NCI-H226 (cell line): ENCODE data around the gene HDDC2.

Source experiments
- DNase-seq: peaks from one replicate; pipeline ENCODE4 v3.0.0-alpha.2; 2015

Gene HDDC2

DNA sequence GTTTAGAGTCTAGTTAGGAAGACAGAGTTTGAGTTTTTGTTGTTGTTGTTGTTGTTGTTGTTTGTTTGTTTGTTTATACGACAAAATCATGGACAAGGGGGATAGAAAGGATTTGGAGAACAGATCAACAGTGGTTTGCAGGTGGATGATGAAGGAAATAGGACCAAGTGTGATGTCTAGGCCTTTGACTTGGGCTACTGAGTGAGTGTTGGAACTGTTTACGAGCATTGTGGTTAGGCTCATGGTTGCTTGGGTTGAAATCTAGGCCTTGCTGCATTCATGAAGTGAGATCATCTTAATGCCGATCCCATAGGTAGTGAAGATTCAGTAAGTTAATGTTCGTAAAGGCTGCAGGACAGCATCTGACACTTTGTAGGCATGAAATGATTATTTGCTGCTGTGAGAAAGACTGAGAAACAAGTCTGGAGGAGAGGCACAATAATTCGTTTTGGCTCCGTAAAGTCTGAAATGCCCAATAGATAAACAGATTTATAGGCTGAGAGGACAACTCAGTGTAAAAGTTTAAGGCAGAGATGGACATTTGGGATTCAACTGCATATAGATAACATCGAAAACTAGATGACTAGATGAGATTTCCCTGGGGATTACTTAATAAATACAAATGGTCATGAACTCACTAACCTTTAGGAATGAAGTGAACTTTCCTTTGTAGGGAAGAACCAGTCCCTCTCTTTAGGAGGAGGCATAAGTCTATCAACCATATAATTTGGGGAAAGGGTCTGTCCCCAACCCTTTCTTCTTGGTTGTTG is 70.0 kb downstream of the HDDC2 start:
- DNase-seq = no peak

DNA sequence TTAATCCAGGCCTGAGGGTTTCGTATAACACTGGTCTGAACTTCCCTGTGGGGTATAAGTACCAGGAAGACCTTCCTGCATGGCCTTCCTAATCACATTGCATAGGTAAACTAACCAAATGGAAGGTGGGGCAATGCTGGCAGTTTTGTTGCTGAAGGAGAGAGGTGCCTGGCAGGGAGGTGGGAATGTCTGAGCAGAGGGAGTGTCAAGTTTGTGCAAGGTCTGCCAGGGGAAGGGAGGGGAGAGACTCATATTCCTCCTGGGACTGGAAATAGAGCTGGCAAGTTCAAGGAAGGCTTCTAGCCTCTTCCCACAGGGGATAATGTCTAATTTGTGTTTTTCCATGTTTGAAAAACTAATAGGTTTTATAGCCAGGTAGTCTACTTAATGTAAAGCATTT is 70.6 kb downstream of the HDDC2 start:
- DNase-seq = no peak

DNA sequence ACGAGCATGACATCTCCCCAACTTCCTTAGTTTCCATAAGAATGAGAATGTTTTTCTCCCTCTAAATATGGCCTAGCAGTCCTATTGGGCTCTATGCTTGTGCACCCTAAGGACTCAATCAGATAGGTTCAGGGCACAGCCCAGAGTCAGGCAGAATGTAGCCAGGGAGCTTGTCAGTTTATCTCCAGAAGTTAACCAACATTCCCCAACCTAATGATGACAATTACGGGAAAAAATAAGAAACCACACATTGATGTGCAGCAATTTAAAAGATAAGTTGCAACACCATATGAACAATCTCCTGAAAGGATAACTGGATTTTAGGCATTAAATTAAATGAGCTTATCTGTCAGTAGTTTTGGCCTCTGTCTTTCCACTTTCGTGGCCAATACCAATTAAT is 71.1 kb downstream of the HDDC2 start:
- no peak for DNase-seq

DNA sequence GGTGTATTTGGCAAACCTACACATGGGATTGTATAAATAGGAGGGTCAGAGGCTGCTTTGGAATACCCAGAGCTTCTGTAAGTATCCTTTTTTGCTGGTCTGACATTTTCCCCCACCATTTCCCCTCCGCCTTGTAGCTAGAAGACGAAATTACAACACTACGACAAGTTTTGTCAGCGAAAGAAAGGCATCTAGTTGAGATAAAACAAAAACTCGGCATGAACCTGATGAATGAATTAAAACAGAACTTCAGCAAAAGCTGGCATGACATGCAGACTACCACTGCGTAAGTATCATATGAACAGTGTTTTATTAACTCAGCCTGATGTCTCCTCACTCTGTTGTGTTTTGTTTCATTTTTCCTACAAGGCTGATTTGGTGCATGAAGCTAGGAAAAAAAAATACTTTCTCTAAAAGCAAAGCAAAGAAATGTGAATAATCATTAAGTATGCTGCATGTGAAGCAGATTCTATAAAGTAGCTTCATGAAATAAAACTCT is 72.7 kb downstream of the HDDC2 start:
- DNase-seq = no peak

DNA sequence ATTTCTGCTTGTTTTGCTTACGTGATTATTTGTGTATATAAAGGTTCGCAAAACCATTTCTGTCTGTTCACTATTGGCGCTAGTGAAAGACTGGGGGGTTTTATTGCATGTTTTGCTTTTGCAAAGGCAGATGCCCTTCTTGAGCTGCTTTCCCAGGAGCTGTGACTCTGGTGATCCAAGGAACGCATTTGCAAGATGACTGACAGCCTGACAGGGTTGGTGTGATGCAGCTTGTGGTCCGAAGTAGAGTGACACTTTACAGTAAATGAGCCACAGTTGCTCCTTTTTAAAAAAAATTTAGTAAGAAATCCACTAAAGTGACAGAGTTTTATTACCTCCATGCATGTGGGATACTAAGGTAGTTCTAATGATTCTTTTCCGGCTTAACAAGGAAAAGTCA is 74.5 kb downstream of the HDDC2 start:
- DNase-seq = no peak
